Left ventricle myocardium superior (tissue), 1 donor: Measurements from ENCODE around the gene UBASH3B. TPM values are rescaled to one million over a fixed set of nuclear protein-coding genes. Genes with fewer than 3 reads are reported as not detected.
"Not testable (repeated sequence)": the region's sequence is repeated elsewhere in the genome, so short reads cannot be mapped to it uniquely, and the experiment has no call there.

Experiments used
- ATAC-seq: fragments of 200-7000 bp; cut with Tn5 transposase; one replicate; pipeline ENCODE4 v1.9.1; 2020; ENCODE audit warnings: mild to moderate bottlenecking, moderate library complexity
- DNase-seq: peaks from one replicate; pipeline ENCODE4 v3.0.0-alpha.2; 2020
- intact Hi-C: fragments of 100-400 bp; cut with micrococcal nuclease; formaldehyde crosslinking; loops from one replicate; pipeline ENCODE4 v1.11.0; 2022
- total RNA-seq: library from RNA; stranded (reverse); fragmentation: NEBNext Ultra II Directional; extraction: Animal tissue kit (Norgen Biotek cat#: 25700); gene quantifications from one replicate; pipeline ENCODE4 v1.2.1, GENCODE V29; 2021
- donor health status: DM: no; HTN: yes; CAD: no; lungs with severe emphysema.

Gene UBASH3B
- total RNA-seq, 1 donor from 2014 or later = 1.0 TPM

DNA sequence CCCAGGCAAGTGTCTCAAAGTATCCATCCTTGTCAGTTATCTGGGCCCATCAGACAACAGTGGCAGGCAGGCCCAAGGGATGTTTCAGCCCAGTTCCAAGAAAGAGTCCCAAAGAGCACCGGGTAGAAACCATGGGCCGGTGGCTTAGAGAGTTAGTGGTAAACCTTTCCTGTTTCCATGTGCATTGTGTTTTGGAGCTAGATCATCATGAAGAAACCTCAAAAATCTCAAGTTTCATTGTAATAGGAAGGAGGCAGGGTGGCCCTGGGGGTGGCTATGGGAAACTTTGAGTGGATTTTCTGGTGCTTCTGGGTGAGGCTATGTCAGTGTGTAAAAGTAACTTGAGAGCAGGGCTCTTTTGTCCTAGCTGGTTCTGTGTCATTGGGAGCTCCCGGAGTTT lies 68.1 kb downstream of the UBASH3B start:
- intact Hi-C loops = no loop called here
- ATAC-seq (no peak), DNase-seq (no peak)

- no peak for ATAC-seq
- no peak for DNase-seq
- intact Hi-C loops = no loop called here
These were observed 69.0 kb downstream of the UBASH3B start for GRCh38 chr11:122724520-122724919.

DNA sequence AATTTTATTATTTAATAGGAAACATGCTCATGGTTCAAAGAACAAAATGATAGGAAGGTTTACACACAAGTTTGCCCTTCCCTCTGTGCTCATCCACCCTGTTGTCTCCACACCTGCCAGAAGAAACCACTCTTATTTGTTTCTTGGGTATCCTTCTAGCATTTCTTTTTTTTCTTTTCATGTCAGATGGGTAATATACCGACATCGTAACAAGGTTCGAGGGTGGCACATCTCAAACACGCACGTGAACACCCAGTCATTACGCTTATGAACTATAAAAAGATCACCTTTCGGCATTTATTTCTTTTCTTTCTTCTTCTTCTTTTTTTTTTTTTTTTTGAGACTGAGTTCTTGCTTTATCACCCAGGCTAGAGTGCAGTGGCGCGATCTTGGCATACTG lies 70.5 kb downstream of the UBASH3B start:
- intact Hi-C loops = no loop called here
- ATAC-seq (no peak), DNase-seq (no peak)

- DNase-seq = no peak
- intact Hi-C loops = no loop called here
- peak; percentile 13 for ATAC-seq
These were observed 71.8 kb downstream of the UBASH3B start for GRCh38 chr11:122727101-122727929.

- intact Hi-C loops = no loop called here
- DNase-seq (no peak), ATAC-seq (no peak)
These were observed 73.0 kb downstream of the UBASH3B start for GRCh38 chr11:122728561-122728960.

GRCh38 chr11:122729139-122729538 lies 73.6 kb downstream of the UBASH3B start:
- intact Hi-C loops = no loop called here
- ATAC-seq (no peak), DNase-seq (no peak)

GRCh38 chr11:122730694-122731093 lies 75.2 kb downstream of the UBASH3B start:
- intact Hi-C loops, ATAC-seq, DNase-seq: not testable (repeated sequence)

DNA sequence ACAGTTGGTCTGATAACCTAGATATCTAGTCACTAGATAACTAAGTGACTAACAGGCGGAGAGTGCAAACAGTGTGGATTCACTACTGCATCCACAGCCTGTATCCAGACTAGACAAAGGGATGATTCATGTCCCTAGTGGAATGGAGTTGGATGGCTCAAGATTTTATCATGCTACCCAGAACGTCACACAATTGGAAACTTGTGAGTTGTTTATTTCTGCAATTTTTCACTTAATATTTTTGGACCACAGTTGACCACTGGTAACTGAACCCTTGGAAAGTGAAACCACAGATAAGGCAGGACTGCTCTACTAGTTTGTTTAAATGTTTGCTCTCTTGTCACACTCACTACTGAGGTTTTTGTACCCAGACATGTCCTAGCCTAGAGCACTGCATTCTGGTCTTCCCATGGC lies 76.0 kb downstream of the UBASH3B start:
- intact Hi-C loops = no loop called here
- DNase-seq = no peak
- ATAC-seq = no peak

DNA sequence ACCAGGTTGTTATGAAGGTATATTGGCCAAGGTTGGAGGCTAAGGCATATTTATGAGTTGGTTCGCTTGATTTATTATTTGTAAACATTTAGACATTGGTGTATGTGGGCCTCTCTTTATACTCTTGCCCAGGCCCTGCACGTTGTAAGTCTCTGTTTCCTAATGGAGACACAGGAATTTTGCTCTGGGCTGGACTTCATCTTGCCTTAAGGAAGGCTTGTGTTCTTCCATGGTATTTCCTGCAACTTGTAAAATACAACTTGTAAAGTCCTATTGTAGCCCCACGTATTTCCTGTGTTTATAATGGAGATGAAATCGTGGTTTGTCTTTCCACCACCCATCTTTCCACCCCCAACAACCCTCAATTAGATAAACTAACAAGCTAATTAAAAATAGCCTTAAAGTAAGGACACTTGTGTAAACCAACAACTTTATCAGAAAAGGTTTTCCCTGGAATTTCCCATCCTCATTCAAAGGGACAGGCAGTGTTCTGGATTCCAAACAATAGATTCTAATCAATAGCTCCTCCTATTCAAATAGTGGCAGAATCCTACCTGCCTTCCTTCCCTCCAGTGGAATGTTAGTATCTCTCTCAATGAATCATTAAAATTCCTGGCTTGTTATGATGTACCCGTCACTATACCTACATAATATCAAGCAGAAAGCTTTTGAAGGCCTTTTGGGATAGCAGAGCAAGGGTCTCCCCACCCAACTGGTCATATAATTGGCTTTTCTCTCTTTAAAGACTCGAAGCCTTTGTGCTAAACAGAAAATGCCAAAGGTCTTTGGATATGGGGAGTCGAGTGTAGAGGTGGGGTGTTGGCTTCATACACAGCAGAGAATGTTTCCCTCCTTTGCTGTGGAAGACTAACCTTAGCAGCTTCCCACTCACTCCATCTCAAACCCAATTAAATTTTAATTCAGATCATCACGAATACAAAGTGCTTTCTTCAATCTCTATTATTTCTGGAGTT lies 77.1 kb downstream of the UBASH3B start:
- DNase-seq (no peak), ATAC-seq (no peak)
- intact Hi-C loops = no loop called here

DNA sequence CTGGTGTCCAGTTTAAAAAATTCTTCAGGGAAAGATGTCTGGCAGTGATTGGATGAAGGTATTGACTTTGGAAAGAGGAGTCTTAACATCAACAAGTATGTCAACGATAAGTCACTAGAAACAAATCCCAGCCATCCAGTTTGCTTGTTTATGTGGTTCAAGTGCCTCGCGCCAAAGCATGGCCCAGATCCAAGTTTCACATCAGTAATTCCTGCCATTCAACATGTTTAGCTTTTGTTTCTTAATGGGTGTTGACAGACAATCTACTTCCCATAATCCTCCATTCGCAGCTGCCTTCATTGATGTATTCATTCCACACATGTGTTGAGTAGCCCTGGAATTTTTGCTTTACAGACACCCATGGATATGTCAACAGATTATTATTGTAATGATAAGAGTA lies 77.8 kb downstream of the UBASH3B start:
- intact Hi-C loops = no loop called here
- ATAC-seq = peak; percentile 26

GRCh38 chr11:122734848-122735496 lies 79.5 kb downstream of the UBASH3B start:
- DNase-seq (no peak), ATAC-seq (no peak)
- intact Hi-C loops = no loop called here

More for the DNA sequence above, 77.8 kb downstream of the UBASH3B start:
- DNase-seq = peak; percentile 48

DNA sequence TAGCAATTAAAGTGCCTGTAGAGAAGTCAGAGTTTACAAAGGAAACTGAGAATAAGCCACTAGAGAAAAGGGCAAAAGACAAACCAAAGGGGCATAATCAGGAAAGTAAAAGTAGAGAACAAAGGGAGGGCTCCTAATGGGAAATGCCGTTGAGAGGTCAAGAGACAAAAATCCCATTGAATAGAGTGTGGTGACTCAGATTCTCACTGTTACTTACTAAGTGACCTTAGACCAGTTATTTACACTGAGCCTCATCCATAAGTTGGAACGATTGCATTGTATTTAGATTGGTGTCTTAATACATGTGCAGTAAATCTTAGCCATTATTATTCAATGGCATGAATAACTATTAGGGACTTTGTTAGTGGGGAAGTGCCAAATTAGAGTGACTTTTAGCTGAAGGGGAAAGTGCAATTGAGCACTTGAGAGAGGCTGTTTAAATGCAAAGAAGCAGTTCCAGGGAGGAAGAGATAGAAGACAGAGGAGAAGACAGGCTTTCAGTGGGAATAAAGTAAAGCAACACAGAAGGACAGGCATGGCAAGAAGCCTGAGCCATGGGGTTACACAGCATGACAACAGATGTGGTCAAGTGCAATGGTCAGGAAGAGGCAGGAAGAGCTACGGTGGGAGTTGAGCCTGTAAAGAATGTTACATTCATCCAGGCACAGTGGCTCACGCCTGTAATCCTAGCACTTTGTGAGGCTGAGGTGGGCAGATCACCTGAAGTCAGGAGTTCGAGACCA lies 82.6 kb downstream of the UBASH3B start:
- intact Hi-C loops = no loop called here
- DNase-seq = no peak

GRCh38 chr11:122741613-122742300 lies 86.2 kb downstream of the UBASH3B start:
- peak; percentile 42 for DNase-seq
- ATAC-seq = peak; percentile 85
- intact Hi-C loops = no loop called here

More for the DNA sequence above, 82.6 kb downstream of the UBASH3B start:
- no peak for ATAC-seq

- ATAC-seq (peak; percentile 9), DNase-seq (no peak)
- intact Hi-C loops = no loop called here
These were observed 86.9 kb downstream of the UBASH3B start for GRCh38 chr11:122742301-122743018.

GRCh38 chr11:122743097-122743741 lies 87.7 kb downstream of the UBASH3B start:
- ATAC-seq (no peak), DNase-seq (no peak)
- intact Hi-C loops = no loop called here

- intact Hi-C loops = no loop called here
- ATAC-seq (no peak), DNase-seq (peak; percentile 37)
These were observed 88.4 kb downstream of the UBASH3B start for GRCh38 chr11:122743949-122744348.

- DNase-seq = no peak
- ATAC-seq = no peak
- intact Hi-C loops = no loop called here
These were observed 88.8 kb downstream of the UBASH3B start for GRCh38 chr11:122744357-122744756.
